ENCODE measurements around the gene KLK15.

DNA sequence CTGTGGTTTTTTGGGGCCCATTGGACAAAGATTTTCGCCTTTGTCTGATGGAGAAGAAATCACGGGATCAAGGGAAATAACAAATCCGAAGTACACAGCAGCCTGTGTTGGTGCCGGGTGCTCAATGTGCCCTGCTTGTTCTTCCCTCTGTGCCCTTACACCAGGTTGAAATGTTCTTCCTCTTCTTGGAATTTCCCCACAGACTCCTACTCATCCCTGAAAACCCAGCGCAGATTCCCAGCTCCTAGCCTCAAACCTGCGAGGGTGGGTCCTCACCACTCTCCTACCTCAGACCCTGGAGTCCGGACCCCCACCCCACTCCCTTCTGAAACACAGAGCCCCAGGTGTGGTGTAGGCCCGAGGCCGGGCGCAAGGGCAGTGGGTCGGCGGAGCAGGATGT, 48.0 kb downstream of the KLK15 start:
- TF ChIP-seq YY1 (IDR thresholded peaks at IDR 0.05; ENCODE audit: low read depth, low read length) (no peak), HDAC2 (IDR thresholded peaks at IDR 0.05; ENCODE audit: borderline replicate concordance in 1 of 2, low read depth in 2 of 2, low read length in 2 of 2) (no peak), CTCF (IDR thresholded peaks at IDR 0.05; ENCODE audit: control extremely low read depth in 1 of 3, insufficient read depth in 1 of 3, low read depth in 1 of 3, low read length in 3 of 3) (no peak), POLR2A (IDR thresholded peaks at IDR 0.05; ENCODE audit: control extremely low read depth in 1 of 2, low read depth in 2 of 2, low read length in 2 of 2) (no peak), ATF2 (IDR thresholded peaks at IDR 0.05; ENCODE audit: low read length) (no peak), RXRA (IDR thresholded peaks at IDR 0.05; ENCODE audit: insufficient read depth, low read depth, low read length) (no peak)

All from H1 (cell line).